Measurements from ENCODE around the gene ECHDC3.

The ECHDC3 gene

GRCh38 chr10:11794566-11794965 lies 52.4 kb downstream of the ECHDC3 start:
- Histone ChIP-seq H3K36me3 (ENCODE audit: insufficient read depth) (no peaks in the 10 kb centered on the region), H3K4me2 (no peak overlapping the region), H3K9ac (no peak overlapping the region), H3K4me3 (IDR thresholded peaks at IDR 0.05; ENCODE audit: insufficient read depth, low read depth, low read length) (no peak overlapping the region), H3K27me3 (ENCODE audit: insufficient read depth, low read depth) (no peaks in the 10 kb centered on the region), H4K20me1 (ENCODE audit: insufficient read depth) (no peaks in the 10 kb centered on the region), H3K27ac (no peak overlapping the region), H3K4me1 (ENCODE audit: low read depth, poor library complexity, severe bottlenecking) (no peaks in the 10 kb centered on the region), H3K79me2 (ENCODE audit: insufficient read depth, low read depth) (no peaks in the 10 kb centered on the region), H2AFZ (ENCODE audit: low read depth) (no peak overlapping the region)
- no peak for TF ChIP-seq CTCF (conservative IDR thresholded peaks at IDR 0.05; ENCODE audit: low read depth, low read length)

GRCh38 chr10:11795101-11795920 lies 53.1 kb downstream of the ECHDC3 start:
- no peak overlapping the region for H3K27ac ChIP-seq

GRCh38 chr10:11796474-11796873 lies 54.3 kb downstream of the ECHDC3 start:
- no peak for TF ChIP-seq CTCF (conservative IDR thresholded peaks at IDR 0.05; ENCODE audit: low read depth, low read length)
- H3K4me1 ChIP-seq (ENCODE audit: low read depth, poor library complexity, severe bottlenecking), result no peaks in the 10 kb centered on the region
- H4K20me1 ChIP-seq (ENCODE audit: insufficient read depth), result no peaks in the 10 kb centered on the region
- no peak overlapping the region for H2AFZ ChIP-seq (ENCODE audit: low read depth)
- no peaks in the 10 kb centered on the region for H3K27me3 ChIP-seq (ENCODE audit: insufficient read depth, low read depth)
- H3K4me2 ChIP-seq, result no peak overlapping the region
- H3K27ac ChIP-seq, result no peak overlapping the region
- H3K36me3 ChIP-seq (ENCODE audit: insufficient read depth), result no peaks in the 10 kb centered on the region
- no peak overlapping the region for H3K4me3 ChIP-seq (IDR thresholded peaks at IDR 0.05; ENCODE audit: insufficient read depth, low read depth, low read length)
- H3K79me2 ChIP-seq (ENCODE audit: insufficient read depth, low read depth), result no peaks in the 10 kb centered on the region
- no peak overlapping the region for H3K9ac ChIP-seq

More at GRCh38 chr10:11795101-11795920, 53.1 kb downstream of the ECHDC3 start:
- no peaks in the 10 kb centered on the region for H3K36me3 ChIP-seq (ENCODE audit: insufficient read depth)
- H3K9ac ChIP-seq, result no peak overlapping the region
- H4K20me1 ChIP-seq (ENCODE audit: insufficient read depth), result no peaks in the 10 kb centered on the region
- no peak overlapping the region for H3K4me2 ChIP-seq
- H3K4me3 ChIP-seq (IDR thresholded peaks at IDR 0.05; ENCODE audit: insufficient read depth, low read depth, low read length), result no peak overlapping the region
- H3K27me3 ChIP-seq (ENCODE audit: insufficient read depth, low read depth), result no peaks in the 10 kb centered on the region
- H3K79me2 ChIP-seq (ENCODE audit: insufficient read depth, low read depth), result no peaks in the 10 kb centered on the region
- H3K4me1 ChIP-seq (ENCODE audit: low read depth, poor library complexity, severe bottlenecking), result no peaks in the 10 kb centered on the region
- no peak for TF ChIP-seq CTCF (conservative IDR thresholded peaks at IDR 0.05; ENCODE audit: low read depth, low read length)
- H2AFZ ChIP-seq (ENCODE audit: low read depth), result no peak overlapping the region

GRCh38 chr10:11797281-11797680 lies 55.1 kb downstream of the ECHDC3 start:
- Histone ChIP-seq H4K20me1 (ENCODE audit: insufficient read depth) (no peaks in the 10 kb centered on the region), H3K4me3 (IDR thresholded peaks at IDR 0.05; ENCODE audit: insufficient read depth, low read depth, low read length) (no peak overlapping the region), H3K4me1 (ENCODE audit: low read depth, poor library complexity, severe bottlenecking) (no peaks in the 10 kb centered on the region), H3K36me3 (ENCODE audit: insufficient read depth) (no peaks in the 10 kb centered on the region), H3K79me2 (ENCODE audit: insufficient read depth, low read depth) (no peaks in the 10 kb centered on the region), H3K27me3 (ENCODE audit: insufficient read depth, low read depth) (no peaks in the 10 kb centered on the region), H2AFZ (ENCODE audit: low read depth) (no peak overlapping the region), H3K9ac (no peak overlapping the region), H3K4me2 (no peak overlapping the region), H3K27ac (no peak overlapping the region)
- TF ChIP-seq CTCF (conservative IDR thresholded peaks at IDR 0.05; ENCODE audit: low read depth, low read length), result no peak
